Sigmoid colon (tissue), 7 donors: Measurements from ENCODE around the gene NTN1. TPM values are rescaled to one million over a fixed set of nuclear protein-coding genes. Genes with fewer than 3 reads are reported as not detected.

ENCODE experiments used
- DNase-seq: peaks from one replicate; pipeline ENCODE4 v3.0.0-alpha.2; 2019
- H3K27ac ChIP-seq, 4 donors: fragments of 200-600 bp; sonication (generic); one replicate each; pipeline ENCODE4 v1.5.1; 2016 to 2019; ENCODE audit warnings: mild to moderate bottlenecking in 1 of 4
- H3K27me3 ChIP-seq, 3 donors: fragments of 200-600 bp; sonication (generic); one replicate each; pipeline ENCODE4 v1.5.1; 2019; ENCODE audit warnings: mild to moderate bottlenecking in 1 of 3
- H3K36me3 ChIP-seq, 4 donors: fragments of 200-600 bp; sonication (generic); one replicate each; pipeline ENCODE4 v1.5.1; 2016 to 2019
- H3K4me1 ChIP-seq, 4 donors: fragments of 200-600 bp; sonication (generic); one replicate each; pipeline ENCODE4 v1.5.1; 2017 to 2019
- H3K4me3 ChIP-seq, 4 donors: fragments of 200-600 bp; sonication (generic); one replicate each; pipeline ENCODE4 v1.5.1; 2017 to 2019; ENCODE audit warnings: mild to moderate bottlenecking in 2 of 4, moderate library complexity in 1 of 4
- H3K9me3 ChIP-seq, 4 donors: fragments of 200-600 bp in 3 of 4; sonication (generic) in 3 of 4; one replicate each; pipeline versions ENCODE4 v1.5.1 to v1.6.1; 2013 to 2019
- EP300 ChIP-seq, 4 donors: sonication (generic); formaldehyde crosslinking; IDR thresholded peaks; one replicate each; pipeline ENCODE4 v1.6.1; 2017; ENCODE audit warnings: antibody characterized with exemption in 4 of 4
- POLR2A ChIP-seq, 2 donors: fragments of 450-650 bp; IDR thresholded peaks; one replicate each; pipeline ENCODE4 v1.6.1; 2016; ENCODE audit warnings: antibody characterized with exemption in 2 of 2, mild to moderate bottlenecking in 2 of 2, moderate library complexity in 2 of 2
- POLR2AphosphoS5 ChIP-seq, 4 donors: sonication (generic); formaldehyde crosslinking; IDR thresholded peaks; one replicate each; pipeline ENCODE4 v1.6.1; 2017; ENCODE audit warnings: antibody characterized with exemption in 4 of 4
- WGBS, 2 donors: extraction: QIAGEN DNeasy Blood & Tissue Kit; methylation state at CpG; one replicate each; pipeline ENCODE4 v1.1.7; 2013; 5-methylcytosine and 5-hydroxymethylcytosine counted together
- intact Hi-C: fragments of 100-400 bp; cut with DNase I; formaldehyde crosslinking; loops from one replicate; pipeline ENCODE4 v1.15.1; 2023
- polyA plus RNA-seq, 3 donors: library from polyadenylated mRNA; stranded (reverse); fragments of 200-250 nt; gene quantifications; one replicate each; pipeline ENCODE4 v1.2.3, GENCODE V29; 2013
- total RNA-seq, 4 donors: library from RNA; depleted of rRNA; stranded (reverse); fragments of >200 nt; gene quantifications; one replicate each; pipeline ENCODE4 v1.1.0, GENCODE V29; 2016
- TF ChIP-seq, protein P1 (sequence below), 4 experiments: fragments of 450-650 bp in 3 of 4; fragments of 200-600 bp in 1 of 4; IDR thresholded peaks; one replicate each; pipeline ENCODE4 v1.5.1; 2016 to 2019; ENCODE audit warnings: antibody characterized with exemption in 4 of 4, mild to moderate bottlenecking in 3 of 4, moderate library complexity in 2 of 4
- donor health status: healthy with polysubstance abuse.
- donor health status: Bipolar disorder and iron deficiency.
- donor health status: healthy.

Gene NTN1
- total and polyA plus RNA-seq, 7 donors = 0.69 to 20.3 (median 10.5) TPM

DNA sequence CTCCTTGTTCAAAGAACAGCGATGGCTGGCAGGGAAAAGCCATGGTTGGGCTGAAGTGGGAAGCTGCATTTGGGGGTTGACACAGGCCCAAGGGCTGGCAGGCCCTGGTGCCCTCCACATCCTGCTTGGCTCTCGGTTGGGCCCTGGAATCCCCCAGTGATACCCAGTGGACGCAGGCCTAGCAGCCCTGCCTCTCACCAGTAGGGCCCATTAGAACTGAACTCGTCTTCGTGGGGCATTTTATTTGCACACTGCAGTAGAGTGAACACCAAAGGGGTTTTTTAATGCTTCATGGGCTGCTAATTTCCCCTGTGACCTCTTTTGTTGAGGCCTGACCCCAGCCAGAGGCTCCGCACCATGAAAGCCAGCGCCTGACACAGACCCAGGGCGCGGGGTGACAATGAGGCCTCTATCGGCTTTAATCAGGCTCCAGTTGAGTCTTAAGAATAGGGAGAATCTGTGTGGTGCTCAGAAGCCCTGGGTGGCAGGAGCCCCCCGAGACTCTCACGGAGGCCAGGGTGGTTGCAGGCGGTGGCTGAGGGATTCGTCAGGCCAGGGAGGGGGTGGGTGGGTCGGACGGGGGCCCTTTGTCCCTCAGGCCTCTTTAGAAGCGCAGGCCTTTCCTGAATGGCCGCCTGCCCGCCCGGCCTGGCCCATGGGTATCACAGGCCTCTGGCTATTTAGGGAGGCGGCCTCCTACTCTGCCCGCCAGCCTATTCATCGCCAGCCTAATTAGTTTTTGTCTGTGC, 199.3 kb downstream of the NTN1 start:
- DNase-seq = no peak
- H3K27me3 ChIP-seq = no peaks in the 10 kb centered on the region
- 93 to 94% methylated on average over 23 of the region's 23 CpGs for WGBS, 2 donors
- intact Hi-C loops = no loop called here
- peaks cover 0 to 18% (median 10%) of the 10 kb centered on the region in 4 donors for H3K4me1 ChIP-seq
- TF ChIP-seq, protein P1, sequence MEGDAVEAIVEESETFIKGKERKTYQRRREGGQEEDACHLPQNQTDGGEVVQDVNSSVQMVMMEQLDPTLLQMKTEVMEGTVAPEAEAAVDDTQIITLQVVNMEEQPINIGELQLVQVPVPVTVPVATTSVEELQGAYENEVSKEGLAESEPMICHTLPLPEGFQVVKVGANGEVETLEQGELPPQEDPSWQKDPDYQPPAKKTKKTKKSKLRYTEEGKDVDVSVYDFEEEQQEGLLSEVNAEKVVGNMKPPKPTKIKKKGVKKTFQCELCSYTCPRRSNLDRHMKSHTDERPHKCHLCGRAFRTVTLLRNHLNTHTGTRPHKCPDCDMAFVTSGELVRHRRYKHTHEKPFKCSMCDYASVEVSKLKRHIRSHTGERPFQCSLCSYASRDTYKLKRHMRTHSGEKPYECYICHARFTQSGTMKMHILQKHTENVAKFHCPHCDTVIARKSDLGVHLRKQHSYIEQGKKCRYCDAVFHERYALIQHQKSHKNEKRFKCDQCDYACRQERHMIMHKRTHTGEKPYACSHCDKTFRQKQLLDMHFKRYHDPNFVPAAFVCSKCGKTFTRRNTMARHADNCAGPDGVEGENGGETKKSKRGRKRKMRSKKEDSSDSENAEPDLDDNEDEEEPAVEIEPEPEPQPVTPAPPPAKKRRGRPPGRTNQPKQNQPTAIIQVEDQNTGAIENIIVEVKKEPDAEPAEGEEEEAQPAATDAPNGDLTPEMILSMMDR (IDR thresholded peaks at IDR 0.05) = no peak
- TF ChIP-seq POLR2AphosphoS5 (IDR thresholded peaks at IDR 0.05) (no peak), POLR2A (IDR thresholded peaks at IDR 0.05) (no peak), EP300 (IDR thresholded peaks at IDR 0.05) (no peak)
- peaks cover 0 to 4% (median 0%) of the 10 kb centered on the region in 4 donors for H3K36me3 ChIP-seq
- H3K27ac ChIP-seq = no peak overlapping the region
- H3K4me3 ChIP-seq = no peak overlapping the region
- H3K9me3 ChIP-seq = peaks cover 0 to 5% (median 0%) of the 10 kb centered on the region in 4 donors

DNA sequence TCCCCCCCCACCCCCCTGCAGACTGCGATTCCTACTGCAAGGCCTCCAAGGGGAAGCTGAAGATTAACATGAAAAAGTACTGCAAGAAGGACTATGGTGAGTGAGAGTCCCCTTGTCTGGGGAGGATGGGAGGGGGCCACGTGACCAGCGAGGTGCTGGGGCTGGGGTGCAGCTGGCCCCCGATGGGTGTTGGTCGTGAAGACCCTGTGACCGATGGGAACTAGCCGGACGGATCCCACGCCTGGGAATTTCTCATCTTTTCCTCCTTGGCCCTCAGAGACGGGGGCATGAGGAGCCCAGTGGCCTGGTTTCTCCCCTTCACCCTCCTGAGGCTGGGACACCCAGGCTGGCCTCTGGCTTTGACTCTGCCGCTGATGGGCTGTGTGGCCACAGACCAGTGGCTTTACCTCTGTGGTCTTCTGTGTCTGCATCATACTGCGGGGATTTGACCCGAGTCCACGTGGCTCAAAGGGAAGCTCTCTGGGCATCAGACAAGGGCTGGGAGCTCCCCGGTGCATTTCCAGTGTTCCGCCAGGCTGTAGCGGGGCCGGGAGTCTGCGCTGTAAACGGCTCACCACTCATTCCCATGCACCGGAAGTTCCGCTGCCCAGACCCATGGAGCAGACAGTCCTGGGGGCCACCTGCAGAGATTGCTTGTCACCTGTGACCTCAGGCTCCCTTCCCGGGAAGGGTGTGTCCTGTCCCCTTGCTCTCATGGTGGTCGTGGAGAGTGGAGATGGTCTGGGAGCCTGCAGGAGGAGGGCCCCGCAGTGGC, 200.0 kb downstream of the NTN1 start:
- intact Hi-C loops = no loop called here
- 92 to 93% methylated on average over 25 of the region's 25 CpGs for WGBS, 2 donors

DNA sequence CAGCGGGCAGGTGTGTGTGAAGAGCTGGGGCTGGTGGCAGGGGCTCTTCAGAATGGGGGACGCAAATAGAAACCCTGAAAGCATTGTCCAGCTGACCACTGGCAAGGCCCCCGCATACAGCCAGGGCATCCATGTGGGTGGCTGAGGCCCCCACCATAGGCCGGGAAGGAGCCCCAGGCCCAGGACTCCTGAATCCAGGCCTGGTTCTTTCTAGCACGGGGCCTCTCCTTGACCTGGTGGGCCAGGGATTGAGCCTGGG, 200.5 kb downstream of the NTN1 start:
- no peaks in the 10 kb centered on the region for H3K9me3 ChIP-seq
- H3K4me3 ChIP-seq = no peak overlapping the region
- DNase-seq = no peak
- H3K27ac ChIP-seq = peak overlapping the region in 1 of 4 donors; percentile 1
- TF ChIP-seq POLR2A (IDR thresholded peaks at IDR 0.05) (no peak), EP300 (IDR thresholded peaks at IDR 0.05) (no peak), POLR2AphosphoS5 (IDR thresholded peaks at IDR 0.05) (no peak)
- TF ChIP-seq, protein P1 (IDR thresholded peaks at IDR 0.05) = no peak
- H3K27me3 ChIP-seq = no peaks in the 10 kb centered on the region
- H3K36me3 ChIP-seq = peaks cover 0 to 4% (median 0%) of the 10 kb centered on the region in 4 donors
- peaks cover 0 to 17% (median 9%) of the 10 kb centered on the region in 4 donors for H3K4me1 ChIP-seq
- WGBS, 2 donors = 95 to 98% methylated on average over 5 of the region's 5 CpGs
- intact Hi-C loops = no loop called here

More for the DNA sequence above, 200.0 kb downstream of the NTN1 start:
- Histone ChIP-seq H3K9me3 (no peaks in the 10 kb centered on the region), H3K36me3 (peaks cover 0 to 4% (median 0%) of the 10 kb centered on the region in 4 donors), H3K4me3 (no peak overlapping the region), H3K27ac (peak overlapping the region in 1 of 4 donors; percentile 1), H3K4me1 (peaks cover 0 to 18% (median 10%) of the 10 kb centered on the region in 4 donors), H3K27me3 (no peaks in the 10 kb centered on the region)
- TF ChIP-seq EP300 (IDR thresholded peaks at IDR 0.05) (no peak), POLR2A (IDR thresholded peaks at IDR 0.05) (no peak), POLR2AphosphoS5 (IDR thresholded peaks at IDR 0.05) (no peak)
- TF ChIP-seq, protein P1 (IDR thresholded peaks at IDR 0.05) = no peak
- DNase-seq = no peak

DNA sequence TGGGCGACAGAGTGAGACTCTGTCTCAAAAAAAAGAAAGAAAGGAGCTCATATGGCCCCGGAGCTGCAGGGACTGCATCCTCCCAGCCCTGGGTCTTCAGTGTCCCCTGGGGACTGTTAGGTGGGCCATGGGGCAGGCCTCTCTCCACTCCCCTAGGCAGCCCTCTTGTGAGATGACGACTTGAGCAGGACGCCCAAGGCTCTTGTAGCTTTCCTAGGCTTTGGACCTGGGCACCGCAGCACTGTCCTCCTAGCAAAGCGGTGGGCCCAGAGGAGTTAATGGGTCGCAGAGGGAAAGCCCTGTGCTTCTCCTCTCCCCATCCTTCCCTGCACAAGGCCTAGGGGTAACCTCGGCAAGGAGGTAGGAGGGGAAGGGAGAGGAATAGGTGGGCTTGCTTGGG, 202.2 kb downstream of the NTN1 start:
- peaks cover 0 to 11% (median 8%) of the 10 kb centered on the region in 4 donors for H3K4me1 ChIP-seq

More for the DNA sequence above, 202.2 kb downstream of the NTN1 start:
- H3K4me3 ChIP-seq = no peak overlapping the region
- TF ChIP-seq POLR2A (IDR thresholded peaks at IDR 0.05) = no peak
- no peak for TF ChIP-seq EP300 (IDR thresholded peaks at IDR 0.05)
- TF ChIP-seq, protein P1 (IDR thresholded peaks at IDR 0.05) = no peak
- no peak for TF ChIP-seq POLR2AphosphoS5 (IDR thresholded peaks at IDR 0.05)
- H3K9me3 ChIP-seq = no peaks in the 10 kb centered on the region
- 83 to 89% methylated on average over 8 of the region's 8 CpGs for WGBS, 2 donors
- DNase-seq = no peak
- peaks cover 0 to 4% (median 0%) of the 10 kb centered on the region in 4 donors for H3K36me3 ChIP-seq
- intact Hi-C loops = no loop called here
- no peaks in the 10 kb centered on the region for H3K27me3 ChIP-seq
- no peak overlapping the region for H3K27ac ChIP-seq
